ENCODE measurements around the gene GNG5. TPM values are rescaled to one million over a fixed set of nuclear protein-coding genes. Genes with fewer than 3 reads are reported as not detected.
A peak's percentile ranks its signal among the peaks of the same experiment; 100 is the strongest.

The GNG5 gene
- total RNA-seq, 1 experiment from 2014 or later = 115 TPM

- WGBS (ENCODE audit: extremely low coverage, insufficient read length, low lambda C conversion rate) = no CpG with 5 or more reads among the region's 4 CpGs
- H4K91ac ChIP-seq (ENCODE audit: insufficient read length, low read depth, low read length) = no peak overlapping the region
- H2BK5ac ChIP-seq (ENCODE audit: insufficient read length, low read length) = no peak overlapping the region
- no peaks in the 10 kb centered on the region for H4K20me1 ChIP-seq (ENCODE audit: control insufficient read depth, insufficient read depth, insufficient read length)
- no peak overlapping the region for H2BK12ac ChIP-seq (ENCODE audit: insufficient read length, low read depth, low read length)
- H3K79me1 ChIP-seq (ENCODE audit: insufficient read depth, low read depth, low read length, poor library complexity, severe bottlenecking) = peaks cover 2% of the 10 kb centered on the region
- H2AK5ac ChIP-seq (ENCODE audit: insufficient read length, low read length) = no peak overlapping the region
- no peak overlapping the region for H2AFZ ChIP-seq (ENCODE audit: low read length)
- H3T11ph ChIP-seq (ENCODE audit: low read length) = no peak overlapping the region
- DNase-seq = no peak
- no peak overlapping the region for H3K18ac ChIP-seq (ENCODE audit: insufficient read length, low read depth, low read length)
- H3K23me2 ChIP-seq (ENCODE audit: insufficient read length, low read depth, low read length, poor library complexity, severe bottlenecking) = no peaks in the 10 kb centered on the region
- H2BK15ac ChIP-seq (ENCODE audit: low read depth, low read length) = no peak overlapping the region
- Mint-ChIP-seq H3K36me3 (ENCODE audit: insufficient read depth in 1 of 3, low read depth in 3 of 3) (peaks cover 29 to 50% (median 48%) of the 10 kb centered on the region in 3 experiments), H3K27ac (no peak overlapping the region), H3K4me3 (peak overlapping the region in 1 of 2 experiments; percentile 29; a peak in 3 of 5 replicates), H3K4me1 (peaks cover 4 to 7% of the 10 kb centered on the region in 2 experiments), H3K9me3 (peaks cover 15 to 16% of the 10 kb centered on the region in 2 experiments), H3K27me3 (ENCODE audit: low read depth) (peaks cover 35% of the 10 kb centered on the region)
- no peak overlapping the region for H4K5ac ChIP-seq (ENCODE audit: insufficient read length, low read depth, low read length)
- H3K9me3 ChIP-seq (ENCODE audit: control insufficient read depth, low read depth, low read length) = no peaks in the 10 kb centered on the region
- no peak overlapping the region for H2BK20ac ChIP-seq (ENCODE audit: low read depth, low read length, poor library complexity, severe bottlenecking)
- H3K4me1 ChIP-seq (ENCODE audit: insufficient read depth, low read length) = no peaks in the 10 kb centered on the region
- no peak overlapping the region for H3K9ac ChIP-seq (ENCODE audit: extremely low read depth, insufficient read length, low read length)
- no peak overlapping the region for H2BK120ac ChIP-seq (ENCODE audit: low read depth, low read length, poor library complexity, severe bottlenecking)
- H3K79me2 ChIP-seq (ENCODE audit: insufficient read depth, low read length) = peaks cover 3% of the 10 kb centered on the region; the same call in 1 of the 2 replicates
- H3K27ac ChIP-seq (ENCODE audit: insufficient read length, low read depth, low read length) = no peak overlapping the region
- peak overlapping the region; percentile 66 for H3K4me2 ChIP-seq (ENCODE audit: insufficient read depth, insufficient read length, low read length)
- H3K27me3 ChIP-seq (ENCODE audit: insufficient read depth, low read length) = no peaks in the 10 kb centered on the region; the same call in 1 of the 2 replicates
- H3K56ac ChIP-seq (ENCODE audit: insufficient read length, low read depth, low read length) = no peak overlapping the region
- H3K4ac ChIP-seq (ENCODE audit: low read depth, low read length) = no peak overlapping the region
- no peak overlapping the region for H3K23ac ChIP-seq (ENCODE audit: insufficient read length, low read depth, low read length)
- no peak for TF ChIP-seq CTCF (conservative IDR thresholded peaks at IDR 0.05)
- no peak overlapping the region for H4K8ac ChIP-seq (replicated peaks; ENCODE audit: insufficient read length, low read depth, low read length)
- no peak overlapping the region for H3K14ac ChIP-seq (ENCODE audit: insufficient read depth, low read length)
These were observed 25.7 kb downstream of the GNG5 start for GRCh38 chr1:84480650-84481049.
